GM10266 (cell line): Measurements from ENCODE around the gene RAD51B.

Experiments used
- DNase-seq: peaks from one replicate; pipeline ENCODE4 v3.0.0; 2012; ENCODE audit errors: extremely low spot score
- TF ChIP-seq, protein P1 (sequence below): IDR thresholded peaks from 2 replicates; pipeline ENCODE4 v1.5.1; 2012; ENCODE audit warnings: mild to moderate bottlenecking, low read depth; ENCODE audit not compliant: control insufficient read depth, insufficient read depth; ENCODE audit errors: missing control alignments

Gene RAD51B

GRCh38 chr14:68573126-68573525, 753.5 kb downstream of the RAD51B start:
- TF ChIP-seq, protein P1, sequence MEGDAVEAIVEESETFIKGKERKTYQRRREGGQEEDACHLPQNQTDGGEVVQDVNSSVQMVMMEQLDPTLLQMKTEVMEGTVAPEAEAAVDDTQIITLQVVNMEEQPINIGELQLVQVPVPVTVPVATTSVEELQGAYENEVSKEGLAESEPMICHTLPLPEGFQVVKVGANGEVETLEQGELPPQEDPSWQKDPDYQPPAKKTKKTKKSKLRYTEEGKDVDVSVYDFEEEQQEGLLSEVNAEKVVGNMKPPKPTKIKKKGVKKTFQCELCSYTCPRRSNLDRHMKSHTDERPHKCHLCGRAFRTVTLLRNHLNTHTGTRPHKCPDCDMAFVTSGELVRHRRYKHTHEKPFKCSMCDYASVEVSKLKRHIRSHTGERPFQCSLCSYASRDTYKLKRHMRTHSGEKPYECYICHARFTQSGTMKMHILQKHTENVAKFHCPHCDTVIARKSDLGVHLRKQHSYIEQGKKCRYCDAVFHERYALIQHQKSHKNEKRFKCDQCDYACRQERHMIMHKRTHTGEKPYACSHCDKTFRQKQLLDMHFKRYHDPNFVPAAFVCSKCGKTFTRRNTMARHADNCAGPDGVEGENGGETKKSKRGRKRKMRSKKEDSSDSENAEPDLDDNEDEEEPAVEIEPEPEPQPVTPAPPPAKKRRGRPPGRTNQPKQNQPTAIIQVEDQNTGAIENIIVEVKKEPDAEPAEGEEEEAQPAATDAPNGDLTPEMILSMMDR: no peak
- DNase-seq: no peak

GRCh38 chr14:68573722-68574121, 754.1 kb downstream of the RAD51B start:
- TF ChIP-seq, protein P1: no peak
- DNase-seq: no peak

DNA sequence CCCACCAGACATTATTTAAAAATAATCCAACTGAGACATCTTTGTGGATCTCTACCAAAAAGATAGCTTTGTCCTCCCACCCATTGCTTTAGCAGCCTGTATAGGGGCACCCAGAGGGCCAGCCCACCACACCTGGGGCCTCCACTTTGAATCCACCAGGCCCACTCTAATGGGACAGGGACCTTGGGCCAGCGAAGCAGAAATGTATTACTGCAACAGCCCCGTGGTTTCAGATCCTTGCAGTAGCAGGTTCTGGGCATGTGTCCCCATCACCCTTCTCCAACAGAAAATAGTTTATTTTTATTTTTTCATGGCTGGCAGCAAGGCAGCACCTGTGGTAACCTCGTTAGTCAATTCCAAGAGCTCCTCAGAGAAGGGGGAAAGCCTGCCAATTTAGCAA, 754.9 kb downstream of the RAD51B start:
- DNase-seq: no peak
- TF ChIP-seq, protein P1: no peak

DNA sequence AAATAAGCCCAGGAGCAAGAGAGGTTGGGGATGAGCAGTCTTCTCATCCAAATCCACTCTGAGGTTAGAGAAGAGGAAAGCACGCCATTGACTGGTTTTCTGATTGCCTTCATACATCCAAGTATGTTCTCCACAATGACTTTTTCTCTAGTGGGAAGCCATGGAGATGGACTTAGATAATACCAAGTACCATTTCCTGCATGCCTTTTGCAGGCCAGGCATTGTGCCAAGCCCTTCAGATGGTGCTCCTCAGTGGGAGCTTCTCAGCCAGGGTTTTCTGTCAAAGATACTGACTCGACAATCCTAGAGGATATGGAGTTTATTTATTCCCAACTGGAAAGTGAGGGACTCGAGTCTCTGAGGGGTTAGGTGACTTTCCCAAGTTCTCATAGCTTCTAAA, 755.3 kb downstream of the RAD51B start:
- TF ChIP-seq, protein P1: no peak
- DNase-seq: no peak

GRCh38 chr14:68575426-68575825, 755.8 kb downstream of the RAD51B start:
- TF ChIP-seq, protein P1: no peak
- no peak for DNase-seq

DNA sequence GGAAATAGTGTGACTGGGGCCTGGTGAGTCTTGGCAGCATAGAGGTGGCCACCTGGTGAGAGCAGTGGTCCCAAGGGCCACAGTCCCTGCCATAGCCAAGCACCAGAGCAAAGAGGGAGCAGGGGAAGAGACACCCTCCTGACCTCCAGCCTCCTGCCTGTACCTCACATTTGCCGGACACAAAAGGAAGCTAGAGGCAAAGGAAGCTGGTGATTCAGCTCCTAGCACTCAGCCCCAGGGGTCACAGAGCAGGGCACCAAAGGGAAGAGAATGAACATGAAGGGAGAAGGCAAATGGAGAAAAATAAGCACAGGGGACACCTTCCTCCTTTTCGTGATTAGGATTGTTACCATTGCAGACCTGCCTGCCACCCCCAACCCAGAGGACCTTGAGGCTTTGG, 756.5 kb downstream of the RAD51B start:
- TF ChIP-seq, protein P1: no peak
- no peak for DNase-seq

DNA sequence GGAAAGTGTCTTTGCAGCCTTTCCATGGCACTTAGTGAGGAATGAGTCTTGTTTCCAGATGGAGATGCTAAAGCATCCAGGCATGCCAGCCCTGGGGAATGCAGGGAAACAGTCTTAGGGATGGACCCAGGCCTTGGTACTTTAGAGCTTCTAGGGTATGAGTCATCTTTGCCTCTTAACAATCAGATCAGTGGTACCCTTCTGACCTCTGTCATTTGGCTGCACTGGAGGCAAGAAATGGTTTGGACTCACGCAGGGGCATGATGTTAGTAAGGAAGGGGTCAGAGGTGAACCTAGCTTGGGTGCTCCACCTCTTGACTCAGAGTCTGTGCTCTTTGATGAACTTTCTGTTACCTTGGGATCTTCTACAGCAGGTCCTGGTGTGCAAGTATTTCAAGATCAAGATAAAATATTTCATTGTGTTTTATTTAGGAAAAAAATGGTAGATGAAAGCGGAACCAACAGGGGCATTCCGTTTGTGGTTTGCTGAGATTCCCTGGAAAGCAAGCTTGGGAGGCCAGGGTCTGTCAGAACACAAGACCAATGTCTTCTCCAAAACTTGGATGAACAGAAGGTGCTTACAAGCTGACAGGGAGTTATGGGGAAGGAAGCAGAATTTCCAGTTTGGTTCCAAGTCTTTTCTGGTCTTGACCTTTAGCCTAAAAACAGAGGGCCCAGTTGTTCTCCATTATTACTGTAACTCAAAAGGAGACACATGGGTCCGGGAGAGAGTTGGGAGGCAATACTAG, 757.1 kb downstream of the RAD51B start:
- no peak for DNase-seq
- TF ChIP-seq, protein P1: no peak
